HEK293T (cell line): Measurements from ENCODE around the gene ZNF750.

Experiments
- CTCF ChIA-PET: fragments of 350-600 bp; formaldehyde crosslinking; extraction: SDS; loops from one replicate; lab custom pipeline; 2021; ENCODE audit warnings: antibody characterized with exemption, inconsistent platforms; lab: Yijun Ruan, JAX
- POLR2A ChIA-PET: fragments of 350-600 bp; formaldehyde crosslinking; extraction: SDS; loops from one replicate; lab custom pipeline; 2020; ENCODE audit warnings: antibody characterized with exemption, inconsistent platforms; lab: Yijun Ruan, JAX
- DNase-seq: peaks from one replicate; pipeline ENCODE4 v3.0.0; 2012; ENCODE audit warnings: mixed read lengths; ENCODE audit errors: extremely low spot score
- ARNT ChIP-seq: fragments of 450-650 bp; IDR thresholded peaks from 2 replicates; pipeline ENCODE4 v1.6.1; 2017; ENCODE audit warnings: mild to moderate bottlenecking
- BHLHE40 ChIP-seq: fragments of 450-650 bp; IDR thresholded peaks from 2 replicates; pipeline ENCODE4 v1.6.1; 2016; ENCODE audit warnings: mild to moderate bottlenecking, moderate library complexity, borderline replicate concordance
- CTBP1 ChIP-seq: fragments of 450-650 bp; IDR thresholded peaks from 2 replicates; pipeline ENCODE4 v1.6.1; 2016; ENCODE audit warnings: borderline replicate concordance
- ELF4 ChIP-seq: fragments of 450-650 bp; IDR thresholded peaks from 2 replicates; pipeline ENCODE4 v1.6.1; 2017; ENCODE audit warnings: antibody characterized with exemption
- FOXA1 ChIP-seq: fragments of 450-650 bp; IDR thresholded peaks from 2 replicates; pipeline ENCODE4 v1.6.1; 2016; ENCODE audit warnings: mild to moderate bottlenecking
- FOXK2 ChIP-seq: fragments of 450-650 bp; IDR thresholded peaks from 2 replicates; pipeline ENCODE4 v1.6.1; 2016; ENCODE audit warnings: mild to moderate bottlenecking
- FOXM1 ChIP-seq: fragments of 450-650 bp; IDR thresholded peaks from 2 replicates; pipeline ENCODE4 v1.6.1; 2017; ENCODE audit warnings: mild to moderate bottlenecking, borderline replicate concordance
- HDGF ChIP-seq: fragments of 450-650 bp; IDR thresholded peaks from 2 replicates; pipeline ENCODE4 v1.6.1; 2017; ENCODE audit warnings: antibody characterized with exemption, borderline replicate concordance
- L3MBTL2 ChIP-seq: fragments of 450-650 bp; conservative IDR thresholded peaks from 2 replicates; pipeline ENCODE4 v1.6.1; 2016; ENCODE audit warnings: mild to moderate bottlenecking
- LEF1 ChIP-seq: fragments of 450-650 bp; IDR thresholded peaks from 2 replicates; pipeline ENCODE4 v1.6.1; 2017; ENCODE audit warnings: mild to moderate bottlenecking, borderline replicate concordance
- NFRKB ChIP-seq: fragments of 450-650 bp; IDR thresholded peaks from 2 replicates; pipeline ENCODE4 v1.6.1; 2016; ENCODE audit warnings: mild to moderate bottlenecking, moderate library complexity
- SP1 ChIP-seq: fragments of 450-650 bp; IDR thresholded peaks from 2 replicates; pipeline ENCODE4 v1.6.1; 2017
- SUZ12 ChIP-seq: fragments of 450-650 bp; IDR thresholded peaks from 2 replicates; pipeline ENCODE4 v1.6.1; 2016; ENCODE audit warnings: mild to moderate bottlenecking
- TARDBP ChIP-seq: fragments of 450-650 bp; IDR thresholded peaks from 2 replicates; pipeline ENCODE4 v1.6.1; 2016
- ZNF384 ChIP-seq: fragments of 450-650 bp; IDR thresholded peaks from 2 replicates; pipeline ENCODE4 v1.6.1; 2016
- TF ChIP-seq, protein P1 (sequence below): fragments of 450-650 bp; IDR thresholded peaks from 2 replicates; pipeline ENCODE4 v1.6.1; 2016

Gene ZNF750

DNA sequence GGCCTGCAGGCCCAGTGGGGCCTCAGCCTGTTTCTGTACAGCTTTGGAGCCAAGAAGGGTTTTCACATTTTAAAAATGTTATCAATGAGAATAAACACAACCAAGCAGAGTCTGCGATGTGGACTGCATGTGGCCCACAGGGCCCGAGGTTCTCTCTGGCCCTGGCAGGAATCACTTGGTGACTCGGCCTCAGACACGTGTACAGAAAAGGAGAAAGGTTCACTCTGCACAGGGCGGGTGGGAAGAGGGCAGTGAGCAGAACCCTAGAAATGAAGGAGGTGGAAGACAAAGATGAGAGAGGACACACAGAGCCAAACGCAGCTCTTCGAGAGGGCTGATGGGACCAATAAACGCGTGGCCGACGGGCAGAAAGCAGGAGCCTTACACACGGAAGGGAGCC lies 11.6 kb upstream of the ZNF750 start:
- DNase-seq: no peak
- no peak for TF ChIP-seq LEF1
- no peak for TF ChIP-seq FOXA1
- no peak for TF ChIP-seq TARDBP
- no peak for TF ChIP-seq FOXK2
- no peak for TF ChIP-seq FOXM1
- no peak for TF ChIP-seq SUZ12
- no peak for TF ChIP-seq HDGF
- TF ChIP-seq ARNT: no peak
- TF ChIP-seq CTBP1: no peak
- TF ChIP-seq L3MBTL2: no peak
- TF ChIP-seq SP1: no peak
- TF ChIP-seq ELF4: no peak
- TF ChIP-seq NFRKB: no peak
- no peak for TF ChIP-seq ZNF384
- TF ChIP-seq BHLHE40: no peak
- TF ChIP-seq, protein P1, sequence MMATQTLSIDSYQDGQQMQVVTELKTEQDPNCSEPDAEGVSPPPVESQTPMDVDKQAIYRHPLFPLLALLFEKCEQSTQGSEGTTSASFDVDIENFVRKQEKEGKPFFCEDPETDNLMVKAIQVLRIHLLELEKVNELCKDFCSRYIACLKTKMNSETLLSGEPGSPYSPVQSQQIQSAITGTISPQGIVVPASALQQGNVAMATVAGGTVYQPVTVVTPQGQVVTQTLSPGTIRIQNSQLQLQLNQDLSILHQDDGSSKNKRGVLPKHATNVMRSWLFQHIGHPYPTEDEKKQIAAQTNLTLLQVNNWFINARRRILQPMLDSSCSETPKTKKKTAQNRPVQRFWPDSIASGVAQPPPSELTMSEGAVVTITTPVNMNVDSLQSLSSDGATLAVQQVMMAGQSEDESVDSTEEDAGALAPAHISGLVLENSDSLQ: no peak
- ChIA-PET CTCF (no interaction called here), POLR2A (no interaction called here)

DNA sequence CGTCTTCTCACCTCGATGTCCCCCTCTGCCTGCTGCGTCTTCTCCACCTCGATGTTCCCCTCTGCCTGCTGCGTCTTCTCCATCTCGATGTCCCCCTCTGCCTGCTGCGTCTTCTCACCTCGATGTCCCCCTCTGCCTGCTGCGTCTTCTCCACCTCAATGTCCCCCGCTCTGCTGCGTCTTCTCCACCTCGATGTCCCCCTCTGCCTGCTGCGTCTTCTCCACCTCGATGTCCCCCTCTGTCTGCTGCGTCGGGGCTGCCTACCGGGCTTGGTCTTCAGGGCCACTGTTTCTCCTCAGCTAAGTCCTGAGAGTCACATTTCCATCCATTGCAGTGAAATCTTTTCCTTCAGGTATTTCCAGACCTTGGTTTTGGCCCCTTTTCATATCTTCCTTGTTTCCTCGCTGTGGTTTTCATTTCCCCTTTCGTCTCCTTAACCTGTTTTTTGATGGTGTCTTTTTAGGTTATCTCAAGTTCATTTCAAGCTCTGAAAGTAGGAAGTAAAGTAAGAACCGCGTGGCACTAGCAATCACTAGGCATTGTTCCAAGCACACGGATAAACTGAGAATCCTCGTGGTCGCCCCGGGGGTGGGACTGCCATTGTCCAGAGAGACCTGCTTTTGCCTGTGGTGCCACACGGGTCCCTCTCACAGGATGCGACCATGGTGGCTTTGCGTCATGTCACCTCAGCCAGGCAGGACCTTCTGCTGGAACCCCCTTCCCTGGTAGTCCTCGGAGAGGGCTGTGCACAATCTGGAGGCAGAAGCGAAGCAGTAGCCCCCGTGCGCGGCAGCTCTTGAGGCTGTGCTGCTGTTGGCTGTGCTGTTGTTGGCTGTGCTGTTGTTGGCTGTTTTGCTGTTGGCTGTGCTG lies 9.5 kb upstream of the ZNF750 start:
- CTCF ChIA-PET: no interaction called here

DNA sequence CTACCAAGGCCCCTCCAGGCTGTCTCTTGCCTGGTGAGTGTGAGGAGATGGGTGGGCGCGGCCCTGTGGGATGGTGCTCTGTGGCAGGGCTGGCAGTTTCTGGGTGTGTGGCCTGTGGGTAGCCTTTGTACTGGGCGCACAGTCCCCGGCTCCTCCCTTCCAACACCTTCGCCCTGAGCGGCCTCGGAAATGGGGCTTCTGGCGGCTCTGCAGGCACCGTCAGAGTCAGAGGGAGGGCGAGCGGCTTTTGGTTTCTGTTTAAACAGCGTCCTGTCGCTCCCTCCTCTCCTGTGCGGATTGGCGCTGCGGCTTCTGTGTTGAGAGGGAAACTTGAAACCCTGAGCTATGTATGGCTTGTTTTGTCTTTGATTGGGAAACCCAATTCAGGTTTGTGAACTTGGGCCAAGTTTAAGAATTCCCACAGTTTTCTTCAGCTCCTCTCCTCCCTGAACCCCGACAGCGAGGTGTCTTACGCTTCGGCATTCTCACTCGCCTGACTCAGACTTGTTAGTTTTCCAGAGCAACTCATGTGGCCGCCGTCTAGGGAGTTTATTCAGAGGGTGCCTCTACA lies 8.3 kb upstream of the ZNF750 start:
- TF ChIP-seq ELF4: no peak
- no peak for TF ChIP-seq TARDBP
- TF ChIP-seq SP1: no peak
- POLR2A ChIA-PET: no interaction called here
- no peak for DNase-seq
- CTCF ChIA-PET: no interaction called here

More for the DNA sequence above, 9.5 kb upstream of the ZNF750 start:
- DNase-seq: no peak
- no peak for TF ChIP-seq BHLHE40
- TF ChIP-seq ZNF384: no peak
- TF ChIP-seq LEF1: no peak
- TF ChIP-seq FOXA1: no peak
- no peak for TF ChIP-seq SUZ12
- no peak for TF ChIP-seq ELF4
- TF ChIP-seq, protein P1: no peak
- no peak for TF ChIP-seq FOXM1
- no peak for TF ChIP-seq FOXK2
- no peak for TF ChIP-seq SP1
- no peak for TF ChIP-seq TARDBP
- TF ChIP-seq ARNT: no peak
- no peak for TF ChIP-seq HDGF
- no peak for TF ChIP-seq CTBP1
- TF ChIP-seq L3MBTL2: no peak
- POLR2A ChIA-PET: no interaction called here

DNA sequence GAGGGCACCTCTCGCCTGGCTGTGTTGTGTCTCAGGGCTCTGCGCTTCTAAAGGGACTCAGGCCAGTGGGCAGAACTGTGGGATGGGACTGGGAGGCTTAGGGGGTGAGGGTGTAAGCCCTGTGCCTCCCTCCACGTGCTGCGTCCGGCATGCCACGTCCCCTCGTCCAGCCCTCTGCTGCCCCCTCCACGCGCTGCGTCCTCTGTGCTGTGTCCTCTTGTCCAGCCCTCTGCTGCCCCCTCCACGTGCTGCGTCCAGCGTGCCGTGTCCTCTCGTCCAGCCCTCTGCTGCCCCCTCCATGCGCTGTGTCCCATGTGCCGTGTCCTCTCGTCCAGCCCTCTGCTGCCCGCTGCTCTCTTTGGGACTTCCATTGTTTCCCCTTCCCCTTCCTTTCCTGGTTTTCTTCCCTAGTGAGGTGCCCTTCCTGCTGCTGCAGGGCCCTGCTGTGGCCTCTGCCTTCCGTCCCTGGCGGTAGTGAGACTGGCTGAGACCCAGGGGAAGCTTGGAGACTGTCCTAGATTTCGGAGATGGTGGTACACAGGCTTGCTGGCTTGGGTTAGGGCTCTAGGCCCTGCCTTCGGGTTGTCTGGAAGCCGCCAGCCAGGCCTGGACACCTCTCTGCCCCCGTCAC lies 6.4 kb upstream of the ZNF750 start:
- CTCF ChIA-PET: no interaction called here
- TF ChIP-seq HDGF (no peak), TARDBP (no peak), FOXK2 (no peak), SP1 (no peak), LEF1 (no peak), ARNT (no peak), L3MBTL2 (no peak), ZNF384 (no peak), SUZ12 (no peak), FOXA1 (no peak), ELF4 (no peak)
- POLR2A ChIA-PET: no interaction called here
- DNase-seq: no peak

DNA sequence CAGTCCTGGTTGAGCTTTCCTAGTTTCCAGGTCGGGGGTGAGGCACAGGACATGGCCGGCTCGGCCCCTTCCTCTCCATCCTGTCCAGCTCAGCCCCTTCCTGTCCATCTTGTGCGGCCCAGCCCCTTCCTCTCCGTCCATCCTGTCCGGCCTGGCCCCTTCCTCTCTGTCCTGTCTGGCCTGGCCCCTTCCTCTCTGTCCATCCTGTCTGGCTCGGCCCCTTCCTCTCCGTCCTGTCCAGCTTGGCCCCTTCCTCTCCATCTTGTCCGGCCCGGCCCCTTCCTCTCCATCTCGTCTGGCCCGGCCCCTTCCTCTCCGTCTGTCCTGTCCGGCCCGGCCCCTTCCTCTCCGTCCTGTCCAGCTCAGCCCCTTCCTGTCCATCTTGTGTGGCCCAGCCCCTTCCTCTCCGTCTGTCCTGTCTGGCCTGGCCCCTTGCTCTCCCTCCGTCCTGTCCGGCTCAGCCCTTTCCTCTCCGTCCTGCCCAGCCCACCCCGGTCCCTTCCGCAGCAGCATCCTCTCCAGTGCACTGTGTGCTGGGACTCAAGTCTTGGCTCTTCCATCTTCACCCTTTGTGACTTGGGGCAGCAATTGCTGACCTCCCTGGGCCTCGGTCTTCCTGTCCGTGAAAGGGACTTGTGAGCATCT lies 5.5 kb upstream of the ZNF750 start:
- CTCF ChIA-PET: no interaction called here
- no peak for DNase-seq
- no peak for TF ChIP-seq FOXA1
- no peak for TF ChIP-seq LEF1
- TF ChIP-seq HDGF: no peak
- TF ChIP-seq ELF4: no peak
- no peak for TF ChIP-seq FOXM1
- no peak for TF ChIP-seq CTBP1
- no peak for TF ChIP-seq NFRKB
- TF ChIP-seq TARDBP: no peak
- no peak for TF ChIP-seq FOXK2
- TF ChIP-seq SUZ12: no peak
- TF ChIP-seq BHLHE40: no peak
- no peak for TF ChIP-seq ARNT
- no peak for TF ChIP-seq ZNF384
- POLR2A ChIA-PET: no interaction called here

DNA sequence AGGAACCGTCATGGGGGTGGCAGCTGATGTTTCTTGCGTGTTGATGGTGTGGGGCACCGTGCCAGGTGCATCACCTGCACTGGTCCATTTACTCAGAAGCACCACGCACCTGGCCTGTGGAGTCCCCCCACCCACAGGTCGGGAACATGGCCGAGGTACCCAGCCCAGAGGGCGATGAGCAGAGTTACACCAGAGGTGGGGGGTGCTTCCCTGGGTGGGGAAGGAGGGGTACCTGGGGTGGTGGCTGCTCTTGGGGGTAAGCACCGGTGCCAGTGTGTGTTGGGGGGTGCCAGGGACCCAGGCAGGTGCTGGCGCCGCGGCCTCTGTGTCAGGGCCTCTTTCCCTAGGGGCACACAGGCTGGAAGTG lies 5.0 kb upstream of the ZNF750 start:
- ChIA-PET CTCF (no interaction called here), POLR2A (no interaction called here)
- TF ChIP-seq FOXM1: no peak
- no peak for TF ChIP-seq L3MBTL2
- no peak for TF ChIP-seq BHLHE40
- no peak for TF ChIP-seq SUZ12
- TF ChIP-seq TARDBP: no peak
- TF ChIP-seq SP1: no peak
- TF ChIP-seq FOXA1: no peak
- TF ChIP-seq, protein P1: no peak
- no peak for TF ChIP-seq FOXK2
- no peak for TF ChIP-seq ELF4
- no peak for TF ChIP-seq CTBP1
- no peak for TF ChIP-seq HDGF
- no peak for TF ChIP-seq ARNT
- no peak for TF ChIP-seq LEF1
- TF ChIP-seq NFRKB: no peak
- TF ChIP-seq ZNF384: no peak
- DNase-seq: no peak
